Glutamatergic neuron (in vitro differentiated cells): ENCODE measurements around the gene IL36B. TPM values are rescaled to one million over a fixed set of nuclear protein-coding genes. Genes with fewer than 3 reads are reported as not detected.

Source experiments
- DNase-seq: peaks from one replicate; pipeline ENCODE4 v3.0.0; 2022
- H3K27ac Mint-ChIP-seq: one replicate; pipeline ENCODE4 v1.8.0; 2020; ENCODE audit warnings: mild to moderate bottlenecking, mixed read lengths, inconsistent platforms; ENCODE audit not compliant: unreplicated experiment
- H3K27me3 Mint-ChIP-seq: one replicate; pipeline ENCODE4 v1.8.0; 2020; ENCODE audit warnings: mild to moderate bottlenecking, moderate library complexity, mixed read lengths, inconsistent platforms; ENCODE audit not compliant: unreplicated experiment
- H3K36me3 Mint-ChIP-seq: one replicate; pipeline ENCODE4 v1.8.0; 2020; ENCODE audit warnings: mild to moderate bottlenecking, mixed read lengths, inconsistent platforms; ENCODE audit not compliant: unreplicated experiment
- H3K4me1 Mint-ChIP-seq: one replicate; pipeline ENCODE4 v1.8.0; 2020; ENCODE audit warnings: mild to moderate bottlenecking, low read depth, mixed read lengths, inconsistent platforms; ENCODE audit not compliant: unreplicated experiment
- H3K4me3 Mint-ChIP-seq: one replicate; pipeline ENCODE4 v1.8.0; 2020; ENCODE audit warnings: mild to moderate bottlenecking, mixed read lengths, inconsistent platforms; ENCODE audit not compliant: unreplicated experiment
- H3K9me3 Mint-ChIP-seq: one replicate; pipeline ENCODE4 v1.8.0; 2020; ENCODE audit warnings: mild to moderate bottlenecking, moderate library complexity, mixed read lengths, inconsistent platforms; ENCODE audit not compliant: unreplicated experiment
- CTCF ChIP-seq: fragments of 200-600 bp; sonication (generic); IDR thresholded peaks from one replicate; pipeline ENCODE4 v1.5.0; 2021; ENCODE audit not compliant: partially characterized antibody, unreplicated experiment
- total RNA-seq: library from RNA; stranded (reverse); fragmentation: NEBNext Ultra II Directional; extraction: Animal tissue kit (Norgen Biotek cat#: 25700); gene quantifications from one replicate; pipeline ENCODE4 v1.2.1, GENCODE V29; 2021; ENCODE audit not compliant: unreplicated experiment

The IL36B gene
- total RNA-seq, 1 donor from 2014 or later, result not detected

- no peak for DNase-seq
- Mint-ChIP-seq H3K9me3 (no peaks in the 10 kb centered on the region), H3K4me1 (no peaks in the 10 kb centered on the region), H3K4me3 (no peak within 1 kb of the TSS), H3K27me3 (no peaks in the 10 kb centered on the region), H3K27ac (no peak within 1 kb of the TSS), H3K36me3 (no peaks in the 10 kb centered on the region)
- no peak for TF ChIP-seq CTCF
Measured at GRCh38 chr2:113067681-113068080, 15.0 kb upstream of the IL36B start, which contains the start of gene IL1F10. Gene IL1F10 (plus strand): TSS chr2:113067970. CDS start chr2:113072739, 4,769 bp downstream.

GRCh38 chr2:113064898-113065297, 12.2 kb upstream of the IL36B start:
- no peak for TF ChIP-seq CTCF
- no peak overlapping the region for H3K27ac Mint-ChIP-seq
- H3K36me3 Mint-ChIP-seq, result no peaks in the 10 kb centered on the region
- DNase-seq, result no peak
- no peaks in the 10 kb centered on the region for H3K9me3 Mint-ChIP-seq
- H3K4me3 Mint-ChIP-seq, result no peak overlapping the region
- no peaks in the 10 kb centered on the region for H3K4me1 Mint-ChIP-seq
- H3K27me3 Mint-ChIP-seq, result no peaks in the 10 kb centered on the region

GRCh38 chr2:113064281-113064680, 11.6 kb upstream of the IL36B start:
- Mint-ChIP-seq H3K27ac (no peak overlapping the region), H3K36me3 (no peaks in the 10 kb centered on the region), H3K4me3 (no peak overlapping the region), H3K9me3 (no peaks in the 10 kb centered on the region), H3K27me3 (no peaks in the 10 kb centered on the region), H3K4me1 (no peaks in the 10 kb centered on the region)
- DNase-seq, result no peak
- no peak for TF ChIP-seq CTCF

GRCh38 chr2:113061896-113062770, 9.5 kb upstream of the IL36B start:
- no peak for TF ChIP-seq CTCF
- H3K9me3 Mint-ChIP-seq, result no peaks in the 10 kb centered on the region

GRCh38 chr2:113061241-113061640, 8.6 kb upstream of the IL36B start:
- Mint-ChIP-seq H3K27ac (no peak overlapping the region), H3K36me3 (no peaks in the 10 kb centered on the region), H3K4me3 (no peak overlapping the region), H3K27me3 (peaks cover 5% of the 10 kb centered on the region), H3K4me1 (no peaks in the 10 kb centered on the region), H3K9me3 (no peaks in the 10 kb centered on the region)
- DNase-seq, result no peak
- TF ChIP-seq CTCF, result no peak

More at GRCh38 chr2:113061896-113062770, 9.5 kb upstream of the IL36B start:
- DNase-seq, result no peak
- Mint-ChIP-seq H3K36me3 (no peaks in the 10 kb centered on the region), H3K4me1 (no peaks in the 10 kb centered on the region), H3K27ac (no peak overlapping the region), H3K27me3 (peaks cover 5% of the 10 kb centered on the region), H3K4me3 (no peak overlapping the region)
